ENCODE measurements around the gene BARHL2. TPM values are rescaled to one million over a fixed set of nuclear protein-coding genes. Genes with fewer than 3 reads are reported as not detected.

The BARHL2 gene
- total RNA-seq, 4 donors from 2014 or later, result not detected

- no peak overlapping the region for H3K27ac ChIP-seq
- H3K9me3 ChIP-seq, result no peaks in the 10 kb centered on the region
- no peak for DNase-seq (ENCODE audit: low spot score in 2 of 2)
- 53% methylated on average over 6 of the region's 6 CpGs for WGBS
- H3K27me3 ChIP-seq, result peaks cover 89% of the 10 kb centered on the region
- H3K36me3 ChIP-seq, result no peaks in the 10 kb centered on the region
- TF ChIP-seq EP300 (IDR thresholded peaks at IDR 0.05) (no peak), CTCF (IDR thresholded peaks at IDR 0.05) (no peak), POLR2A (IDR thresholded peaks at IDR 0.05) (no peak), POLR2AphosphoS5 (IDR thresholded peaks at IDR 0.05) (no peak)
- H3K4me3 ChIP-seq, result no peak overlapping the region
- peaks cover 25% of the 10 kb centered on the region for H3K4me1 ChIP-seq
Measured at GRCh38 chr1:90731382-90732050, 14.4 kb upstream of the BARHL2 start.

DNA sequence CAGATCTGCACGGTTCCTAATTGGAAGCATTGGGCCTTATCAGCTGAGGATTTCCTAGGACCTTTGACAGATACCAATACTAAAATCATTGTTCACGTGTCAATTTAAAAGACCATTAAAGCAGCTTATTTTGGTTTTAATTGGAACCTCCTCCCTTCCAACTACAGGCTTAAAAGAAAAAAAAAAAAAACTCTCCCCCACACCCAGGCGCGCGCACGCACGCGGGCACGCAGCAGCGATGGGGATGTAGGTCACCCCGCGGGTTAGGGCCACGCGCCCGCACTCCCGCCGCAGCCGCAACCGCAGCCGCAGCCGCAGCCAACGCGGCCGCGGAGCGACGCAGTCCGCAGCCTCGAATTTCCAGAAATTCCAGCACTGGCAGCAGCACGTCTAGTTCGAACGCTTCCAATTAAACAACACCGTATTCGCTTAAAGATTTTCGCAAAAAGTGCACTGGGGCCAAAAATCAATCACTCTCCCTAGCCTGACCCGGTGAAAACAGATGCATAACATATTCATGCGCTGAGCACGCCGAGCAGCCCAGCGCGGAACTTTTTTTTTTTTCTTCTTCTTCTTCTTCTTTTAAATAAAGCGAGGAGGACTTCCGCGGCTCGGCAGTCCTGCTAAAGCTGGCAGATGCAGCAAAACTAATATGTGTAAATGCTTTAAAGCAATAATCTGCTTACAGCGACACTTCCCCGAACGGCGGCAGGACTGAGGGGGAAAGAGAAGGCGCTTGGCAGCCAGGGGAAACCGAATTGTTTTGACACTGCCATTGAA lies 13.3 kb upstream of the BARHL2 start:
- no peak for DNase-seq (ENCODE audit: low spot score in 2 of 2)
- Histone ChIP-seq H3K4me1 (peaks cover 36% of the 10 kb centered on the region), H3K27ac (no peak overlapping the region), H3K36me3 (no peaks in the 10 kb centered on the region), H3K27me3 (peaks cover 94% of the 10 kb centered on the region), H3K4me3 (peak overlapping the region; percentile 38), H3K9me3 (no peaks in the 10 kb centered on the region)
- 4% methylated on average over 51 of the region's 51 CpGs for WGBS
- TF ChIP-seq EP300 (IDR thresholded peaks at IDR 0.05) (no peak), POLR2AphosphoS5 (IDR thresholded peaks at IDR 0.05) (no peak), POLR2A (IDR thresholded peaks at IDR 0.05) (no peak), CTCF (IDR thresholded peaks at IDR 0.05) (no peak)

DNA sequence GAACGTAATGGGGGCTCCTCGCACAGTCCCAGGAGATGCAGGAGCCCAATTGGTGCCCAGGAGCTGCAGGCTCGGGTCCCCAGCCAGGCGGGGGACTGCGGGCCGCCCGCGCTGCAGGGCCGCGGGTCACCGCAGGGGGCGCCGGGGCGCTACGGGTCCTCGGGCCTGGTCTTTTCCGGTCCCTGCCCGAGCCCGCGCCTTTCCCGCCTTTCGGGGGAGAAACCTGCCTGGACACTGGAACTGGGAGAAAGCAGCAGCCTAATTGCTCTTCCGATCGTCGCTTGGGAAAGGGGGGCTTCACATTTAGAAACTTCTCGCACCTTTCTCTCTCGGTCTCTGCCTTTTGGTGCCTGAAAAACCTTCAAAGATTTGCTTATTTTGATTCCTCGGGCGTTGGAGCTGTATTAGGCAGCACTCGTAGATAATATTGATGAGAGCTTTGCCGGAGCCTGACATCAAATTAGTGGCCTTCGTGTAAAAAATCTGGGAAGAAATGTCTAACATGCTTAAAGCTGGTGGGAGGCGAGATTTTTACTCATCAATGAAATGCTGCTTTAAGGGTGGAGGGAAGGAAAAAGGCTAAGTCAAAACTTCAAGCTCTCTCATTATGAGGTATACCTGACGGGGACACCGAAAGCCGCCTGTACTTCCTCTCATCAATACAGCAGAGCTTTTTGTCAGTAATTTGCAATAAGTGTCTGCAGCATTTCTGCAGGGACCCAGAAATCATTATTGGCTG lies 12.6 kb upstream of the BARHL2 start:
- DNase-seq (ENCODE audit: low spot score in 2 of 2), result no peak
- H3K36me3 ChIP-seq, result no peaks in the 10 kb centered on the region
- 18% methylated on average over 36 of the region's 36 CpGs for WGBS
- H3K9me3 ChIP-seq, result no peaks in the 10 kb centered on the region
- peaks cover 43% of the 10 kb centered on the region for H3K4me1 ChIP-seq
- TF ChIP-seq CTCF (IDR thresholded peaks at IDR 0.05) (peak in 1 of 2 donors; percentile 48), POLR2AphosphoS5 (IDR thresholded peaks at IDR 0.05) (no peak)
- H3K27me3 ChIP-seq, result peaks cover 96% of the 10 kb centered on the region
- peak overlapping the region; percentile 38 for H3K4me3 ChIP-seq
- no peak overlapping the region for H3K27ac ChIP-seq

DNA sequence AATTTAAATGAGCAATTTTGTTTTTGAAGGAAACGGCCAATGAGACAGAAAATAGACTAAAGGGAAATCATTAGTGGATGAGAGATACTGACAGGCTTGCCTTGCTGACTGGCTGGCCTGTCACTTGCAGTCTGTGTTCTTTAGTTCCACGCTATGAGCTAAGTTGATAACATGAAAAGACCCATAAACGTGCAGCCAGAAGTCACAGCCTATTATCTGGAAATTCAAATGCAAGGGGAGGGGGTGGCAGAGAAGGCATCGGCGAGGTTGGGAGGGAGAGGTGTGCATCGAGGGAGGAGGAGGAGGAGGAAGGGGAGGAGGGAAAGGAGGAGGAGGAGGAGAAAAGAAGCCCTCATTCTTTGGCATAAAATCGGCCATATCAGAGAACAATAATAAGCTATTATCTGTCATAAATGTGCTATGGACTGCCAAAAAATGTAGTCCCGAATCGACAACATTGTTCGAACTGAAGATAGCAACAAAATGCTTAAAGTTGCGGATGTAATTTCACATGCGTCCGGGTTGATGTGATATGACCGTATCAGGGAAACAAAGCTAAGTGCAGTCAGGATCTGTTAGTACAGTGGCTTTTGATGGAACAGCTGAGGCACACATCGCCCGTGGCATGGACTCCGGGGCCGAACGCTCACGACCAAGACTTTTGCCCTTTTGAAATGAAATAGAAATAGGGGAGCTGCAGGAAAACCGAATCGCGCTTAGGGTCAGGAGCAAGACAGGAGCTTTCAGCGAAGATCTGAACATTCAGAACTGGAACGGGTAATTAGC lies 11.6 kb upstream of the BARHL2 start:
- Histone ChIP-seq H3K9me3 (no peaks in the 10 kb centered on the region), H3K4me1 (peaks cover 52% of the 10 kb centered on the region), H3K27ac (no peak overlapping the region), H3K4me3 (no peak overlapping the region), H3K36me3 (no peaks in the 10 kb centered on the region), H3K27me3 (peaks cover 100% of the 10 kb centered on the region)
- TF ChIP-seq POLR2AphosphoS5 (IDR thresholded peaks at IDR 0.05) (no peak), EP300 (IDR thresholded peaks at IDR 0.05) (no peak), CTCF (IDR thresholded peaks at IDR 0.05) (no peak), POLR2A (IDR thresholded peaks at IDR 0.05) (no peak)
- DNase-seq (ENCODE audit: low spot score in 2 of 2), result no peak
- WGBS, result 17% methylated on average over 25 of the region's 25 CpGs

Data from suprapubic skin (tissue), 4 donors.